GM13976 (cell line): ENCODE data around the gene KLK5.

Experiments used
- DNase-seq: peaks from one replicate; pipeline ENCODE4 v3.0.0; 2012; ENCODE audit warnings: low spot score
- in situ Hi-C: fragments of 300-500 bp; cut with MboI; formaldehyde crosslinking; loops from one replicate; pipeline ENCODE4 v1.12.0; 2022; ENCODE audit warnings: low sequenced_read_pairs, mixed read lengths, inconsistent platforms; ENCODE audit not compliant: unreplicated experiment
- TF ChIP-seq, protein P1 (sequence below): IDR thresholded peaks from 2 replicates; pipeline ENCODE4 v1.5.1; 2012; ENCODE audit warnings: borderline replicate concordance, mild to moderate bottlenecking; ENCODE audit not compliant: insufficient read depth; ENCODE audit errors: extremely low read depth, missing control alignments, control extremely low read depth

The KLK5 gene

GRCh38 chr19:50943074-50943828 is 9.6 kb downstream of the KLK5 start:
- in situ Hi-C loops, result no loop called here
- TF ChIP-seq, protein P1, sequence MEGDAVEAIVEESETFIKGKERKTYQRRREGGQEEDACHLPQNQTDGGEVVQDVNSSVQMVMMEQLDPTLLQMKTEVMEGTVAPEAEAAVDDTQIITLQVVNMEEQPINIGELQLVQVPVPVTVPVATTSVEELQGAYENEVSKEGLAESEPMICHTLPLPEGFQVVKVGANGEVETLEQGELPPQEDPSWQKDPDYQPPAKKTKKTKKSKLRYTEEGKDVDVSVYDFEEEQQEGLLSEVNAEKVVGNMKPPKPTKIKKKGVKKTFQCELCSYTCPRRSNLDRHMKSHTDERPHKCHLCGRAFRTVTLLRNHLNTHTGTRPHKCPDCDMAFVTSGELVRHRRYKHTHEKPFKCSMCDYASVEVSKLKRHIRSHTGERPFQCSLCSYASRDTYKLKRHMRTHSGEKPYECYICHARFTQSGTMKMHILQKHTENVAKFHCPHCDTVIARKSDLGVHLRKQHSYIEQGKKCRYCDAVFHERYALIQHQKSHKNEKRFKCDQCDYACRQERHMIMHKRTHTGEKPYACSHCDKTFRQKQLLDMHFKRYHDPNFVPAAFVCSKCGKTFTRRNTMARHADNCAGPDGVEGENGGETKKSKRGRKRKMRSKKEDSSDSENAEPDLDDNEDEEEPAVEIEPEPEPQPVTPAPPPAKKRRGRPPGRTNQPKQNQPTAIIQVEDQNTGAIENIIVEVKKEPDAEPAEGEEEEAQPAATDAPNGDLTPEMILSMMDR, result no peak
- DNase-seq, result no peak

- no peak for DNase-seq
- TF ChIP-seq, protein P1, result no peak
- in situ Hi-C loops, result no loop called here
Measured at GRCh38 chr19:50939596-50939995, 13.2 kb downstream of the KLK5 start.

DNA sequence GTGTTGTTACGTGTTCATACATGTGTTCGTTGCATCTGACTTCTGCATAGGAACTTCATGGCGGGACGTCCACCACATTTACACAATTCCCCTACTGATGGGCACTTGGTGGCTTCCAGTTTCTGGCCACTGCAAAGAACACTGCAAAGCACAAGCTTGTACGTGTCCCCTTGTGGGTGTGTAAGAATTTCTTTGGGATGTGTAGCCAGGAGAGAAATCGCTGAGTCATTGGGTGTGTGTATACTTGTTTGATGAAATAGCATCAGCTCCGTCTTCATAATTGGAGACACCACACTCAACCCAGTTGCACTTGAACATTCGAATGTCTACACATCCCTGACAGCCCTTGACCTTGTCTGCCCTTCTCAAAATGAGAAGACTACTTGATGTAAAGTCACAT is 19.2 kb downstream of the KLK5 start:
- in situ Hi-C loops, result no loop called here
- TF ChIP-seq, protein P1, result no peak
- no peak for DNase-seq

DNA sequence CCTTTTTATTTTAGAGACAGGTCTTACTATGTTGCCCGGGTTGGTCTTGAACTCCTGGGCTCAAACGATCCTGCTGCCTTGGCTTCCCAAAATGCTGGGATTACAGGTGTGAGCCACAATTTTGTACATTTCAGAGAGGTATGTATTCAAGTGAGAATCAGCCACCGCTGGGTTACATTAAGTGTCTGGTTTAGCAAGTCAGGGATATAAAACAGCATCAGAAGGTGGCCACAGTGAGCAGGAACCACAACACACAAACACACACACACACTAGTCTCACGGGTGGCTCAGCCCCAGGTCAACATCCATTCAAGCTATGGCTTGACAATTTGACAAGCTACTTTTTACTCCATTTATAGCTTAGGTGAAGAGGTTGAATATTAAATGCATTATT is 20.2 kb downstream of the KLK5 start:
- TF ChIP-seq, protein P1, result no peak
- DNase-seq, result no peak
- in situ Hi-C loops, result no loop called here

DNA sequence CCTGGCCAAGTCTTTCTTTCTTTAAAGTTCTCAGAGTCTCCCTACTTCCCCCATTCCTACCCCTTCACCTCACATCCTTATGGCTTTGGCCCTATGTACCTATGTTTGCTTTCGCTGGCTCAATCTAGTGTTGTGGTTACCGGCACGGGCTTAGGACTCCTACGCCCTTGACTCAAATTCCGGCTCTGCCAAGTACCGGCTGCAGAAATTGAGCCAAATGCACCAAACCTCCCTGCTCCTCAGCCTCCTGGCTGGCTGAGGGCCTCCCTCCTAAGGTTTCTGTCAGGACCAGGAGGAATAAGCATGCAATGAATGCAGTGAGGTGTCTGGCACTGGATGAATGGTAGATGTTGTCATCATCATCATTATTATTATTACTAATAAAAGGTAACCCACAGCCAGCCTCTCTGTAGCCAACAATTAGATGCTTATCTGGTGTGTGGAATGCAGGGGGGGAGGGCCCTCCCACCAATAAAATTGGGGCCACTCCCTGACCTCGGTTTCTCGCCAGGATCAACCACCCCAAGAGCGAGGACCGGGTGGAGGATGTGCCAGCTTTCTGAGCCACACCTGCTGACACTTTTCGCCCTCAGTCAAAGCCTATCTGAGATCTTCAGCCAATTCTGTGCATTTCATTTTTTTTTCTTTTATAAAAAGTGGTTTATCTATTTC is 20.7 kb downstream of the KLK5 start:
- in situ Hi-C loops, result no loop called here
- TF ChIP-seq, protein P1, result no peak
- no peak for DNase-seq

DNA sequence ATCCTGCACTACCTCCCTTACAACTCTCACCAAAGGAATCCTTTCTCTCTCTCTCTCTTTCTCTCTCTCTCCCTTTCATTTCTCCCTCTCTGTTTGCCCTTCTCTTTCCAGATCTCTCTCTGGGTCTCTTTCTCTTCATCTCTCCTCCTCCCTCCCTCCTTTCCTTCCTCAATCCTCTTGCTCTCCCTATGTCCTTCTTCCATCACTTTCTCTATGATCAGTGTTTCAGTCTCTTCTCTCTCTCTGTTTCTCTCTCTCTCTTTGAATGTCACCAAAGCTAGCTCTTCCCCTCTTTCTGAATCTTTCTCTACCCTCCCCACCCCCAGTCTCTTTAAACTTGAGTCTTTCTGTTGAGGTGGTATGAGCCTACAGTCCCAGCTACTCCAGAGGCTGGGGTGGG is 21.8 kb downstream of the KLK5 start:
- DNase-seq, result no peak
- in situ Hi-C loops, result no loop called here
- TF ChIP-seq, protein P1, result no peak
